DMS53 (cell line): ENCODE measurements around the gene NOG.

Experiments used
- DNase-seq: peaks from one replicate; lab custom pipeline; 2025; lab: John Stamatoyannopoulos, UW

NOG gene

DNA sequence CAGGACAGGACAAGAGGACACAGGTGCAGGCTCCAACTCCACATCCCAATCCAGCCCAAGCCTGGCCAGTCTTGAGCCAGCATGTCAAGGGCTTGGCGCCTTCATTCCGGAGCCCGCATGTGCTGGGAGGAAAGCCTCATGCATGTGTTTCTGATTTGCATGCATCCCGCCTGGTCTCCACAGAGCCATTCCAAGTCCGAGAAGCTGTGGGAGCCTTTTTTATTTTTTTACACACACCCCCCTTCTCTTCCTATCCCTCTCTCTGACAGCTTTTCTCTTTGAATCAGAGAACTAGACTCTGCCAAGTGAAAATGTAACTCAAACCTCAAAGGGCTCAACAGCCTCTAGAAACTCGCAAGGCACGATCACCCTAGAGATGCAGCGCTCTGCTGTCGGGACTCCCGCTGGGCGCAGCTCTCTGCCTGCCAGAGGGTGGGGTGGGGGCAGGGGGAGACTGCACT is 45.1 kb downstream of the NOG start:
- no peak for DNase-seq

DNA sequence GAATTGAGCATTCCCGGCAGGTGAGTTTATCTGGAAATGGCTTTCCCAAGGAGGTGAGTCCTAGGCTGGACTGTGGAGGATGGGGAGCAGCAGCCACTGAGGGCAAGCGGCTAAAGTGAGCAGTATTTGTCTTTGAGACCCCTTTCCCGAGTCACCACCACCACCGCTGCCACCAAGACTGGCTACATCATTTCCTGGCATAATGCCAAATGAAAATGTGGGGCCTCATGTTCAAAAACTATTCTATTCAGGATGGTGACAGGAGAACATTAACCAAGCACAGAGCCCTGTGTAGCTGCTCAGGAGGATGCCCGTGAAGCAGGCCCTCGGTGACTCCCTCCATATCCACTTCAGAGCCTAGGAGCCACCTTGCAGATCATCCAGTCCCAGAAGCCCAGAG is 46.0 kb downstream of the NOG start:
- DNase-seq, result no peak

DNA sequence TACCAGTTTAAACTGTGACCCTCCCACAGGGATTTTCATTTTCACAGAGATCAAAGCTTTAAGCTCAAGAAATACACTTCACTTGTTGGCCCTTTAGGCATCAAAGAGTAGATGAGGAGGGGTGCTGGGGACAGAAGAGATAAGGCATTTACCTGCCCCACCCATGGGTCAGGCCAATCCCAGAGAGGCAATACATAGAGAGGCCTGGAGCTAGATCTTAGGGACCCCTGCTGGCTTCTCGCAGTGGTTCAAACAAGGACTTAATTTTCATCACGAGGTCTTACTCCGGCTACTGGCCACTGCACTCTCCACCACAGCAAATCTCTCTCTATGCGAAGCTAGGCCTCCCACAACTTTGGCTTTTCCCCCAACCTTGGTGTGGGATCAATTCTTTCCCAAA is 46.6 kb downstream of the NOG start:
- no peak for DNase-seq

DNA sequence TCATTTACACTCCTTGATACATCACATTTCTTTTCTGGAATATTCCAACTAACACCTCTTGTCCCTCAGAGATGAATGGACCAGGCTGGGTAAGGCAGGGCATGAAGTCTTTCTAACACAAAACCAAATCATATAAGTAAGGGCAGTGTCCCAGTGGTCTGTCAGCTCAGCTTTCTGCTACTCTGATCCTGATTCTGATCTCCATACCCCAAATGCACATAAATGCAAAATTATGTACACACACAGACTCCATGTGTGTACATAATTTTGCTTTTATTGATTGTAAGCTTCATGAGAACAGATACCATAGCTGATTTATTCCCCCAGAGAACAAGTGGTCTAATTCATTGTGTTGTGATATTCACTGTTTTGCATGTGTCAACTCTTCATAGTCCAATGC is 47.9 kb downstream of the NOG start:
- no peak for DNase-seq

- no peak for DNase-seq
Measured at GRCh38 chr17:56641894-56642293, 48.4 kb downstream of the NOG start.

- no peak for DNase-seq
Measured at GRCh38 chr17:56642424-56642823, 48.9 kb downstream of the NOG start.
